Activated gamma-delta T cell (primary cell): Measurements from ENCODE around the gene PLA2G4D.

Experiments used
- DNase-seq: peaks from one replicate; lab custom pipeline; 2025; lab: John Stamatoyannopoulos, UW
- total RNA-seq, 2 donors: gene quantifications; one replicate each; lab custom pipeline; 2026; lab: John Stamatoyannopoulos, UW

PLA2G4D gene, protein sequence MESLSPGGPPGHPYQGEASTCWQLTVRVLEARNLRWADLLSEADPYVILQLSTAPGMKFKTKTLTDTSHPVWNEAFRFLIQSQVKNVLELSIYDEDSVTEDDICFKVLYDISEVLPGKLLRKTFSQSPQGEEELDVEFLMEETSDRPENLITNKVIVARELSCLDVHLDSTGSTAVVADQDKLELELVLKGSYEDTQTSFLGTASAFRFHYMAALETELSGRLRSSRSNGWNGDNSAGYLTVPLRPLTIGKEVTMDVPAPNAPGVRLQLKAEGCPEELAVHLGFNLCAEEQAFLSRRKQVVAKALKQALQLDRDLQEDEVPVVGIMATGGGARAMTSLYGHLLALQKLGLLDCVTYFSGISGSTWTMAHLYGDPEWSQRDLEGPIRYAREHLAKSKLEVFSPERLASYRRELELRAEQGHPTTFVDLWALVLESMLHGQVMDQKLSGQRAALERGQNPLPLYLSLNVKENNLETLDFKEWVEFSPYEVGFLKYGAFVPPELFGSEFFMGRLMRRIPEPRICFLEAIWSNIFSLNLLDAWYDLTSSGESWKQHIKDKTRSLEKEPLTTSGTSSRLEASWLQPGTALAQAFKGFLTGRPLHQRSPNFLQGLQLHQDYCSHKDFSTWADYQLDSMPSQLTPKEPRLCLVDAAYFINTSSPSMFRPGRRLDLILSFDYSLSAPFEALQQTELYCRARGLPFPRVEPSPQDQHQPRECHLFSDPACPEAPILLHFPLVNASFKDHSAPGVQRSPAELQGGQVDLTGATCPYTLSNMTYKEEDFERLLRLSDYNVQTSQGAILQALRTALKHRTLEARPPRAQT
- total RNA-seq: 0 reads per million in 2 donors

DNA sequence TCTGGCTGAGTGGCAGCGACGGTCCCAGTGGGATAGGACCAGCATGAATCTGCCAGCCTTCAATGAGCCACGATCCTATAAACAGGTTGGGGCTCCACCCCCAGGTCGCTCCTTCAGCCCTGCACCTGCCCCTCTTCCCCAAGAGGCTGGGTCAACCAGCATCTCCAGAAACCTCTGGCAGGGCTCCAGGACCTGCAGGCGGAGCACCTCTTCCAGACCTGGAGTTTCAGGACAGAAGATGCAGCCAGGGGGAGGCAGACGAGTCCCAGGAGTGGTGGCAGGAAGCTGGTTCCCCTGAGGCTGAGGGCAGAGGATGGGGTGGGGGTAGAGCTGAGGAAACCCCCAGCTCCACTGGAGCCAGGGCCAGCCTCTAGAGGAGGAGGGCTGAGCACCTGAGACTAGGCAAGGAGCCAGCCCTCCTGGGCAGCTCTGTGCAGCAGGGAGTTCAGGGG, at the start of gene PLA2G4D:
Gene PLA2G4D, minus strand, starts transcription at position 51 of the 452 bp plus-strand sequence. CDS start 103 bp downstream, outside the sequence.
- DNase-seq: no peak

DNA sequence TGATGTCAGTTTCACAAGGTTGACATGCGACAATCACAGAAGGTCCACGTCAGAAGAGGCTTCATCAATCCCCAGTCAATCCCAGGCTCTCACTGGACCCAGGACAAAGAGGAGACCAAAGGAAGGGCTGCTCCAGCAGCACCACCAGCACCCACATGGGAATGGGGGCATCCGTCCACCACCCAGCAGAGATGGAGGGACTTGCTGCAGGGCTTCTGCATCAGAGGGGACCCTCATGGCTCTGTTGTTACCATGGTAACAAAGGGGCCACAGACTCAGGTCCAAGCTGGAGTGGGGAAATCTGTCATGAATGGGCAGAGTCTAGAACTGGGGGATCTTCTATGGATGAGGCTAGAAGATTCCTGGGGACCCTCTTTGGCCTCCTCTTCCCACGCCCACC, 49.0 kb upstream of the PLA2G4D start:
- no peak for DNase-seq

DNA sequence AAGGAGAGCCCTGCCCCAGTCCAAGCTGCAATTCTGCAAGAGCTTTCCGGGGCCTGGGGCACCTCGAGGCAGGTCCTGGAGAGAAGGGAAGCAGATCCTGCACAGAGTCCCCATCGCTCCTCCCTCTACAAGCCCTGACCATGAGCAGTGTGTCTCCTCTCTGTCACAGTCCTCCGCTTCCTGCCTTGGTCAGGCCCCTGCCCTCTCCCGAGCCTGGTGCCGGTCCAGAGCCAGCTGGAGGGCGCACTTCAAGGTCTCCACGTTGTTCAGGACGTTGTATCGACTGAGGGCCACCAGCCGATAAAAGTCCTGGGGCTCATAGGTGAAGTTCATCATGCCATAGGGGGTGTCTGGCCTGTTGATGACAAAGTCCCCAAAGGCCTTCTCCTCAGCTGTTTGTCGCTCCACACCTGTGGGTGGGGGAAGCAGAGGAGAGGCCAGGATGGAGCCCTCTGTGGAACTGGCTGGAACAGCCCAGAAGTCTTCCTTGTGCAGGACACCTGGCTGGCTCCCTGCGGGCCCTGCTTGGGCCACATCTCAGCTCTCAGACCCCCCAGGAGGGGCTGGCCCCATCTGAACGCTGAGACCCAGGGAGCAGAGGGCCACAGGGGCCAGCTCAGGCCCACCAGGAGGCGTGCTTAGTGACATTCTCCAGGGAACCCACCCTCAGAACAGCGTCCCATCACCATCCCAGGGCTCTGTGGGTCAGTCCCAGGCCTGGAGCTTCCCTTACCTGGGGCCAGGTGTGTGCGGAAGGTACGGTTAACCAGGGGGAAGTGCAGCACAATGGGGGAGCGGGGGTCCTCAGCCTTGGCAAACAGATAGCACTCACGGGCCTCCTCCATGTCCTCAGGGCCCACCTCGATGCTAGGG, 47.7 kb upstream of the PLA2G4D start:
- DNase-seq: no peak

DNA sequence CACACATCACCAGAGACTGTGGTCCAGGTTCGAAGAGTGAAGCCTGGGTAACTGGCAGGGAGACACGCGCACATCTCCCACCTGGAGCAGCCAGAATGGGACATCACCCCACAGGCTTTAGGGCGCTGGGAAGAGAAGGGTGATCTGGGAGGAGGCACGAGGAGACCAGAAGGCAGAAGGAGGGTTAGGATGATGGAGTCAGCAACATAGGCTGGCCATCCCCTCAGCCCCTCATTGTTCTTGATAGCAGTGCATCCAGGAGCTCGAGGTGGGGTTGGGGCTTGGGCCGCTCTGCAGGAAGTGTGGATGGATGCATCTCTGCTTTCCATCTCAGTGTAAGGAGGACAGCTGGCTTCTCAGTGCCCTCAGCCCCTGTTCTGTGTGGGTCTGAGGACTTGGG, 46.9 kb upstream of the PLA2G4D start:
- no peak for DNase-seq

DNA sequence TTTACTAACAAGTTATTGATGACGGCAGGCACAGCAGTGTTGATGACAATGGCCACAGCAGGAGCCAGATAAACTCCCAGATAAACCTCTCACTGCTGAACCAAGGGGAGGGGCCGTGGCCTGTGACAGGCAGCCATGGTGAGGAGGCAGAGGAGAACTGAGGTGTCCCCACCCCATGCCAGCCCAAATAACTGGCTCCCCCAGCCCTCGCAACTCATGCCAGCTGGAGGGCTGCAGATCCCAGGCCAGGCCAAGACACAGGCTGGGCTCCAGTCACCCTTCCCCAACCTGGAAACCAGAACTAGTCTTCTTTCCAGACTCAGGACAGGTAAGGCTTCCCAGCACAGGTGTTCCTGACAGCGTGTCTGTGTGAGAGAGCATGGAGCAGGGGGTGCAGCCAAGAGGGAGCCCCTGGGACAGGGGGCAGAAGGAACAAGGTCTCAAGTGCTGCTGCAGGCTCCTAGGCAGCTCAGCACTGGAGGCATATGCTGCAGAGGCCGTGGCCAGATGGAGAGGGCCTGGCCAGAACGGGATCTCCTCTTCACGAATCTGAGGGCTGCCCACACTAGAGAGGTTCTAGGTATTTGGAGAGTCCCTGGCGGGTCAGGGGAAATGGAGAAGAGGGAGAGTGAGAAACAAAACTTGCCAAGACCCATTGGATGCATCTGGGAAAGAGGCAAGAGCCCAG, 46.2 kb upstream of the PLA2G4D start:
- DNase-seq: no peak

DNA sequence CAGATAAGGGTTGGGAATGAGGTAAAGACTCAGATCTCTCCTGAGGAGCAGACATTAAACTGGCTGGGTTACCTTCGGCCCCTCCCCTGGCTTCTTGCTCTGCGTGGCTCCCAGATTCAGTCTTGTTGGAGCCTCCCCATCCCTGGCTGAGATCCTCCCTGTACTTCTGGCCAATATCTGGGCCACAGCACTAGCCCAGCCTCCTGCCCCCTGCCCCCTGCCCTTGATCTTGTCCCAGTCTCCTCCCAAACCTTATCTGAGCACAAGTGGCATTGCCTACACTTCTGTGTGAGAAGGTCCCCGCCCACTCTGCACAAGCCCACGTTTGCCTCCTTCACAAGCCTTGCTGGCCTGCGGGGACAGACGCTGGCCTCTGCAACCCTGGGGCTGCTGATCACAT, 45.2 kb upstream of the PLA2G4D start:
- no peak for DNase-seq

DNA sequence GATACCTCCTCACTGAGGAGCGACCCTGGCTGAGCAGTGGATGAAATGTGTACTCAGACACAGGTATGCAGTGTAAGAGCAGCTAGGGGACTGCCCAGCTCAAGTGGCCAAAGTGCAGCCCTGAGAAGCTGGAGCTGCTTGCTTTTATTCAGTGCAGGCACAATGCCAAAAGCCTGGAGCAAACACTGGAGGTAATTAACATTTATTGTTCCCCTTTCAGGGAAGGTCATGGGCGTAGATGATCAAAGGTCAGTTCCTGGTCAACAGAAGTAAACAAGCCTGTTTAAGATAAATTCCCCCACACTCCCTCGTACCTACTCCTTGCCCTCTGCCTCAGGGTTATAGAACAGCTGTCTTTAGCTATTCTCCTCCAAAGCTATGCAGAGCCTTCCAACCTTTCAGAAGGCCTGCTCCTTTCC, 44.6 kb upstream of the PLA2G4D start:
- DNase-seq: no peak

DNA sequence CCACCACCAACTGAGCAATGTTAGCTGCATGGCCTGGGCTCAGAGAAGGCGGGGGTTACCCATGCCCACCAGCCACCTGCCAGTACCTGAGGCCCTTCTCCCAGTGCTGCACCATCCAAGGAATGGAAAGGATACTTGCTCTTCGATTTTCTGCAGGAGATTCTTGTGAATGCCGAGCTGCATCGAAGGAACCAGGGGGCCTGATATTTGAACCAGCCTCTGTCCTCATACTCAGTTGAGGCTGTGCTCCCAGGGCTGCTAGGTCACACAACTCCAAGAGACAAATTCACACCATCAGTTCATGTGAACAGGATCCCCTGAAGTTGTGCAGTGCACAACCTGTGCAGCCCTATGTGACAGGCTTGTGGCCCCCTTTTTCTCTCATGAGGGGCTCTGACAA, 44.0 kb upstream of the PLA2G4D start:
- no peak for DNase-seq

DNA sequence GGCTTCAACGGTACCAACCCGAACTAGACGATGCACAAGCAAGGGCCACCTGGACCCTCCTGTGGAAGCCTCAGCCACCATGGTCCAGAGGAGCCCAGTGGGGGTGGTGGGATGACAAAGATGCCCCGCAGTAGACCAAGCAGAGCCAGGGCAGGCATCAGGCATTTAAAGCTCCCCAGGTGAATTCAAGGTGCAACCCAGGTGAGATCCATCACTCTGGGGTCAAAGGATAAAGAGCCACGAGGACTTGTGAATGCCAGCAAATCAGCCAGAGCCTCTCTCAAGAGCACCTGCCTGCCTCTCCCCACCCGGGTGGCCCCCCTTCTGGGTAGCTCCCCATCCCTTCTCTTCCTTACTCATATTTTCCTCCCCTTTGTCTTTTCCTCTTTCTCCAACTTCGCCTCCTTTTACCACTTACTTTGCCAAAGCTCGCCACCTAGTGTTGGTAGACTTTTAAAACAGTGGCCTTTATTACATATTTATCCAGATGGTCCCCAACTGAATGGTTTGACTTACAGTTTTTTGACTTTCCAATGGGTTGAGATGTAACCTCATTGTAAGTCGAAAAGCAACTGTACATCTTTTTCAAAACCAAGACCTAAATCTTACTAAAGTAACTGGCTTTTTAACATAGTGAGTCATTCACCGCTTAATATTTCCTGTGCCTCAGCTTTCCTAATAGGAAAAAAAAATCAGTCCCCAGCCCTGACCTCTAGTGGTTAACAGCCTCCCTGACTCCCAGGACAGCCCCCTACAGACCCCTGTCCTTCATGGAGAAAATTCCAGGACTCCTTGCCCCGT, 43.3 kb upstream of the PLA2G4D start:
- DNase-seq: no peak

DNA sequence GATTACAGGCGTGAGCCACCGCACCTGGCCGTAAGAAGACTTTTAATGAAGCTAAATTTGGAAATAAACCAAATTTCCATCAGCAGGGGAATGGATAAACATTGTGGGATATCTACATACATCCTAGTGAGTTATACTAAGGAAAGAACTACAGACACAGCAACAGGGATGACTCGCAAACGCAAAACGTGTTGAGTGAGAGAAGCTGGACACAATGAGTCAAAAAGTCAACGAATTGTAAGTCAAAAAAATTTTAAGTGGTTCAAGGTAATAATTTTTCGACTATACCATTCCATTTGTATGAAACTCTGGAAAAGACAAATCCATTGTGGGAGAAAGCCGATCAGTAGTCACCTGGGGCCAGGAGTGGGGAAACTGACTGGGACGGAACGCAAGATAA, 42.2 kb upstream of the PLA2G4D start:
- DNase-seq: no peak

DNA sequence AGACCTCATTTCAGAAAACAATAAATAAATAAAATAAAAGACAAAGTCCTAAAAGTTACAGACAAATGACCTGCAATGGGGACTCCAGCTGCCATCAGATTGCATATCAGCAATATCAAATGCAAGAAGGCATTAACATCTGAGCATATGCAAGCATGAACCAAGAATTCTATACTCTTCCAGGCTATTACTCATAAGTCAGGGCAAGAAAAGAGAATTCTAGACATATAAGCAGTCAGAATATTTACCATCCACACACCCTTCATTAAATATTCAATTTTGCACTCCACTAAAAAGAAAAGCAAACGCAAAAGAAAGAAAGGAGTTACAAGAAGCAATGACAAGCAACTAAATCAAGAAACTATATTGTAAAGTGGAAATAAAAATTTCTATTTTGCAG, 41.0 kb upstream of the PLA2G4D start:
- no peak for DNase-seq

DNA sequence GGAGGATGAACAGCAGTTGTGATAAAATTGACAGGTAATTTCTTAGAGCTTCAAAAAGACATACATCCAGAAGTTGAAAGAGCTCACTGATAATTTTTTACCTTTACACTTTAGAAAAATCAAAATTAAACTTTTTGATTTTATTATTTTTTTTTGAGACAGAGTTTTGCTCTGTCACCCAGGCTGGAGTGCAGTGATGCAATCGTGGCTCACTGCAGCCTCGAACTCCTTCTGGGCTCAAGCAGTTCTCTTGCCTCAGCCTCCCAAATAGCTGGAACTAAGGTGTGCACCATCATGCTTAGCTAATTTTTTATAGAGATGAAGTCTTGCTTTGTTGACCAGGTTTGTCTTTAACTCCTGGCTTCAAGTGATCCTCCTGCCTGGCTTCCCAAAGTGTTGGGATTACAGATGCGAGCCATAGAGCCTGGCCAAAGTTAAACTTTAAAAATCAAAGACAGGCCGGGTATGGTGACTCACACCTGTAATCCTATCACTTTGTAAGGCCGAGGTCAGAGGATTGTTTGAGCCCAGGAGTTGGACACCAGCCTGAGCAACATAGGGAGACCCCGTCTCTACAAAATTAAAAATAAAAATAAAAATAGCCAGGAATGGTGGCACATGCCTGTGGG, 40.4 kb upstream of the PLA2G4D start:
- no peak for DNase-seq

DNA sequence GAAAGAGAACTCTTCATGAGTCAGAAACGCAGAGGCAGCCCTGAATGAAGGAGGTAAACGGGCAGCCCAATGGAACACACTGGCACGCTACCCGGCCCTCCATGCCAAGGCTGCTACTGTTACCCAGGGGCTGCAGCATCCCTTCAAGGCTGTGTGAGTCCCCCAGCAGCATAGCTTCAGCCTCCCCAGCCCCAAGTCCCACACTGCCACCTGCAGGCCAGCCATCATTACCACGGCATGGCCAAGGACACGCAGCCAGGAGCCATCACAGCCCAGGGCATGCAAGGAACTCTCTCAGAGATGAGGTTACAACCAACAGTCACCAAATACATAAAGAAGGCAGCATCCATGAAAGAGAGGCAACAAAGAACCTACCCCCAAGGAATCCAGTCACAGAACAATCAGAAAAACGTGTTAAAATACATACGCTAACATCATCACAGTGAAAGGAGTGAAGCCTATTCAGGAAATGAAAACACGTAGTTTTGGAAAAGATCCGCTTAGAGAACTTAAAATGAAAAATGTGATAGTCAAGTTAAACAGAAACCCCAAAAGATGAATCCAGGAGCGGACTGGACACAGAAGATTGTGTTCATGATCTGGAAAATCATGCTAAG, 39.6 kb upstream of the PLA2G4D start:
- DNase-seq: no peak

DNA sequence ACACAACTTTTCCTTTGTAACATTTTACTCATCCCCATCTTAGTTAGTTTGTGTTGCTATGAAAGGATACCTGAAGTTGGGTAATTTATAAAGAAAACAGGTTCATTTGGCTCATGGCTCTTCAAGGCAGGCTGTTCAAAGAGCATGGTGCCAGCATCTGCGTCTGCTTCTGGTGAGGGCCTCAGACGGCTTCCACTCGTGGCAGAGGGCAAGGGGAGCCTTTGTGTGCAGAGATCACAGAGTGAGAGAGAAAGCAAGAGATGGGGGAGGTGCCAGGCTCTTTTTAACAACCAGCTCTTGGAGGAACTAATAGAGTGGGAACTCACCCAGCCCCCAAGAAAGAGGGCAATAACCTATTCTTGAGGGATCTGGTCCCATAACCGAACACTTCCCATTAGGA, 39.0 kb upstream of the PLA2G4D start:
- DNase-seq: no peak

DNA sequence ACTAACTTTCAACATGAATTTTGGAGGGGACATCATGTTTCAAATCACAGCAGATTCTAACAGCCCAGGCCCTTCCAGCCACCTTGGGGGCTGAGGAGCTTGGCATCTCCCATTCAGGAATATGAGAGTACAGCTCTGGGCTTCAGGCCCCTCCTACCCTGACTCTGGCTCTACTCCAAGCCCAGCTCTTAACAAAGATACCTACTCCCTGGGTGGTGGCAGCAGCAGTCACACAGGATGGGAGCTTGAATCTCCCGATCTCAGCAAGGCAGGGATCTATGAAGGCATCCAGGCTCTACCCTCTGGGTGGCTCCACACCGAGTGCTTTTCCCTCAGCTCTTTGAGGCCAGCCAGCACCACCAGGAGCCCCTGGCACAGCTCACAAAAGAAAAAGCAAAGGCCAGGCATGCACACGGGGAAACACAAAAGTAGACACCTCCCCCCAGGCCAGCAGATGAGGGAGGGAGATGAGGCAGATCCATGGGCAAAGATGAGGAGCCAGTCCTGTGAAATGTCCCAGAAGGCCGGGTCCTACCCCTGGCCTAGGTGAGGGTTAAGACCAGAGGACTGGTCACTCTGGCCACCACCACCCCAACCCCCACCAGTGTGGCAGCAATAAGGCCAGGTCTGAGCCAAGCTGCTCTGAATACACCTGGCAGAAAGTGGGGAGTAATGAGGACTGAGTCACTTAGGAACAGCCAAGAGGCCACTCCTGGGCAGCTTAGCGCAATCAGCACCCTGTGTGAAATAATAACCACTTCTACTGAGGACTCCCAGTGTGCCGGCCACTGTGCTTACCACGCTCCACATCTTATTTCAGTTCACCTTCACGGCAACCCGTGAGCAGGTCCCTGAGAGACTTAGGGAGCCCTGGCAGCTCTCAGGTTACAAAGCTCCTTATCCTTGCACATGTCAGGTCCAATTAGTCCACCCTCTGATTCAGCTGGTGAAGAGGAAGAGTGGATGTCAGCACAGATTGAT, 37.8 kb upstream of the PLA2G4D start:
- no peak for DNase-seq

DNA sequence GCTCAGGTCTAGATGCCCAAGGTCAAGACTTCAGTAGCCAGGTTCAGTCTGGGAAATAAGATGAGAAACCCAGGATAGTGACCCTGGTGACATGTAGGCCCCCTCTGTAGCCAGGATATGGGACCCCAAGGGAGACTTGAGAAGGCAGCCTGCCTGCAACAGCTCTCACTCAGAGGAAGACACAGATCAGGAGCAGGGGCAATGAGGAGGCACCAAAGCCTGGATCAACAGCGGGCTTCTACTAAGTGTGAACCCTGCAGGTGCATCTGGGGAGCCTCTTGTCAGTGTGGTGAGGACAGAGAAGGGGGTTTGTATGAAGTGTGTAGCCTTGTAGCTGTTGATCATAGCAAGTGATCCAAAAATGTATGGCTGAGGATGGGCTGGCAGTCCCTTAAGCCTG, 36.6 kb upstream of the PLA2G4D start:
- no peak for DNase-seq

DNA sequence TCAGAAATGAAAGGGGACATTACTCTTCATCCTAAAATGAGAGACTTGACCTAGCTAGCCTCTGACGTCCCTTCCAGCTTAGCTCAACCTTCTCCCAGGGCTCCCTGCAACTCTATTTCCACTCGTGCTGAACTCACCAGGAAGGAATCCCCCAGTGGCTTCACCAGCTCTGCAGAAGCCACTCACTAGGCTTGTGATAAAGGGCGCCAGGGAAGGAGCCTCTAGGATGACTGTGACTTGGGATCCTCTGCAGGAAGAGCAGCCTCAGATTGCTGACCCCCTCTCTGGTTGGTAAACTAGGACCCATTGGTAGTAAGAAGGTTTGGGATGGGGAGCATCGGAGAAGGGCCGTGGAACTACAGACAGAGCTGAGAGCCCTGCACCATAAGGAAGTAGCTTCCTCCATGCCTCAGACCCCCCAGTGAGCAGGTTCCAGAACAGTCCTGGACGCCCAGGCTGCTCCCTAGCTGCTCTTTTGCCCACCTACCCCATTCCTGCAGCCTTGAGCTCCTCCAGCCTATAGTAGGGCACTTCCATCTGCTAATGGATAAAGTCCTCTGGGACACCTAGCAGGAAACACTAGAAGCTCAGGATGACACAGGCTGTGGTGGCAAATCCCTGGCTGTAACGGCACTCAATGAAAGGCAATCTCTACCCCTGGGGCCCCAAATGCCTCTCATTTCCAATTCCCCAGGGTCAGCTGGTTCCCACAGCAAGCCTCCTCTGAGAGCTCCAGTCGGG, 36.1 kb upstream of the PLA2G4D start:
- no peak for DNase-seq

DNA sequence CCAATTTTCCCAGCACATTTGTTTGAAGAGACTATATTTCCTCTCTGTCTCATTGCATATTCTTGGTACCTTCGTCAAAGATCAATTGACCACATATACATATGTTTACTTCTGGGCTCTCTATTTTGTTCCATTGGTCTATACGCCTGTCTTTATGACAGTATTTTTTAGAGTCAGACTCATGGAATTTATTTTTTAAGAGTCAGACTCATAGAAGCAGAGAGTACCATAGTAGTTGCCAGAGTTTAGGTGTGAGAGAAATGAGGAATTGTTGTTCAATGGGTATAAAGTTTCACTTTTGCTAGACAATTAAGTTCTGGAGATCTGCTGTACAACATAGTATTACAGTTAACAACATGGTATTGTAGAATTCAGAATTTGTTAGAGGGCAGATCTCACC, 35.0 kb upstream of the PLA2G4D start:
- DNase-seq: no peak
